GM19324 (cell line): ENCODE data around the gene TEX13B.
A peak's percentile ranks its signal among the peaks of the same experiment; 100 is the strongest.
"Not testable (repeated sequence)": the region's sequence is repeated elsewhere in the genome, so short reads cannot be mapped to it uniquely, and the experiment has no call there.

Experiments used
- ATAC-seq: cut with Tn5 transposase; IDR thresholded peaks from one replicate; pipeline ENCODE4 v1.9.1; 2021; ENCODE audit warnings: mild to moderate bottlenecking, moderate library complexity; ENCODE audit not compliant: unreplicated experiment, low FRiP score

The TEX13B gene

DNA sequence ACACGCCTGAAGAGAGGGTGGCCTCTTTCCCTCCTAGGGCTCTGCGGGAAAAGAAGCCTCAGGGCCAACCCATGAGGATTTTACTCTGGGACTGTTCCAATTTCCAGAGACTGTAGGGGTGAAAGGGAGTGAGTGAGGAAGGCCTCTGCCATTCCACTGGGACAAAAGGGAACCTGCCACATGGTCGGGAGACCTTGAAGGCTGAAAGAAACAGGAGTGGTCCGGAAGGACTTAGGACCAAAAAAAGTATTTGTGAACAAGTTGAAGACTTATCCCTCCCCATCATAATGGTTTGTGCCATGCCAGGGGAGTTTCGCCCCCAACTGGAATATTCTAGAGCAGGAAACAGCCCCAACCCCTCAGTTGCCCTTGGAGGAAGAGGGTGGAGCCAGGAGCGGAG, at the start of gene TEX13B:
TSS of gene TEX13B (minus strand) at position 15 of the 400 bp plus-strand sequence. CDS start 243 bp downstream, outside the sequence.
- no peak for ATAC-seq

DNA sequence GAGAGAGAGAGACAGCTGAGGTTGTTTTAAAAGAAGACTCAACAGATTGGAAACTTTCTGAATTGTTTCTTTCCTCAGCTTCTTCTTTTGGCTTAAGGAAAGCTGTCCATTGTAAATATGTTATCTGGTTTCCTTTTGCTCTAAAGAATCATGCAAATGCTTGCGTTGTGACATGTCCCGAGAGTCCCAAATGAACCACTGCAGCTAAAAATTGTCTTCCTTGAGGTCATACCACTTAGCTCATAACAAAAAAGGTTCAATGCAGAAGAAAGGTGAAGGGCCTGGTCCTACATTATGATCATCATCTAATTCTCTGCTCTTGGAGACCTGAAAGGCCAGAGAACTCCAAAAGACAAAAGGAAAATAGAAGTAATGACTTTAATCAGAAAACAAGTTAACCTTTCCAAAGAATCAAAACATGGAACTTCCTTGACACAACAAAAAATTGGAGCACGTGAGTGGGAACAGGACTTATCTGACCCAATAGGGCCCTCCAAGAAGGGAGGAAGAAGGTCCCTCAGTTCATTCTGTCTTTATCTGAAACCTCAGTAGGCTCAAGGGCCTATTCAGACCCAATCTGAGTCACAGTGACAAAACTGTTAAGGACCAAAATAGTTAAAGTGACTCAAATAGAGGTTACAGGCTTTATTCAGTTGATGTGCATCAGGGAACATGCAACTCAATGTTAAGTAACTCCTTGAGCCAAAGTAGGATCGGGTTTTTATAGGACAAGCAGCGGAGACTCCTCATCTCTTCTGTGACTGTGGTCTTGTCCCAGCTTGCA, 48.0 kb upstream of the TEX13B start:
- ATAC-seq, result no peak

DNA sequence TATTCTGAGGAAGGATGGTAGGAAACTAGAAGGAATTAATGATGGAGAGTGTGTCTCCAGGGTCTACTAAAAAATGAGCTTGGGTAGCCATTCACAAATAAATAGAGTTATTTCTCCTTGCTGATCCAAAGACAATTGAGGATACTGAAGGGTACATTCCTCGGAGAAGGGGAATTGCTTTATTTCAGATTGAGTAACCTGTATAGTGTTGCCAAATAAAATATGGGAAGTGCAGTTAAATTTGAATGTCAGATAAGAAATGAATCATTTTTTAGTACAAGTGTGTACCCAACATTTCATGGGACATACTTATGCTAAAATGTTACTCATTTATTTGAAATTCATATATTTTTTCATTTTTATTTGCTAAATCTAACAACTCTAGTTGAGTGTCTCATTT, 46.7 kb upstream of the TEX13B start:
- ATAC-seq, result no peak

DNA sequence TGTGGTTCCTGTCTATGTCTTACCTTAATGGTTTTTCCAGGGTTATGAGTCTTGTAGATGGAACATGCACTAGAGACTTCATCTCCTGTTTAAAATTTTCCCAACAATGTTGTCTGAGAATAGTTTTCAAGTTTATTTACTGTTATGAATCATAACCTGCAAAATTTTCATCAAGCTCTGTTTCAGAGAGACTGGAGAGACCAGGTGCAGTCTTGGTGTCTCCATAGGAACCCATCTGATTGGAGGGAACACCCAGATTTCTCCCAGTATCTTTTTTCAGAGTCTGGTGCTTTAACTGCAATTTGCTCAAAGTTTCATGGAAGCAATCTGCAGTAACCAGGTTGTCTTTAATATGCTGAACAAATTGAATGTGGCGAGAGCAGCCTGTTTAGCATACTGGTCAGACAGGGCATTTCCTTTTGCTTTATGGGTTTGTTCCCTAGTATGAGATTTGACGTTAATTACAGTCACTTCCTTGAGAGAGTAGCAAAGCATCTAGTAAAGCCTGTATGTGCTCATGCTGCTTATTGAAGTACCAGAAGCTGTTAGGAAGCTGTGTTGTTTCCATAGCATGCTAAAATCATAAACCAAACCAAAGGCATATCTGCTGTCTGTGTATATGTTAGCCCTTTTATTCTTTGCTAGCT, 43.9 kb upstream of the TEX13B start:
- no peak for ATAC-seq

GRCh38 chrX:108025376-108025775, 43.2 kb upstream of the TEX13B start:
- ATAC-seq, result no peak

GRCh38 chrX:108022491-108023089, 40.4 kb upstream of the TEX13B start:
- no peak for ATAC-seq

GRCh38 chrX:108020631-108021030, 38.5 kb upstream of the TEX13B start:
- ATAC-seq, result no peak

DNA sequence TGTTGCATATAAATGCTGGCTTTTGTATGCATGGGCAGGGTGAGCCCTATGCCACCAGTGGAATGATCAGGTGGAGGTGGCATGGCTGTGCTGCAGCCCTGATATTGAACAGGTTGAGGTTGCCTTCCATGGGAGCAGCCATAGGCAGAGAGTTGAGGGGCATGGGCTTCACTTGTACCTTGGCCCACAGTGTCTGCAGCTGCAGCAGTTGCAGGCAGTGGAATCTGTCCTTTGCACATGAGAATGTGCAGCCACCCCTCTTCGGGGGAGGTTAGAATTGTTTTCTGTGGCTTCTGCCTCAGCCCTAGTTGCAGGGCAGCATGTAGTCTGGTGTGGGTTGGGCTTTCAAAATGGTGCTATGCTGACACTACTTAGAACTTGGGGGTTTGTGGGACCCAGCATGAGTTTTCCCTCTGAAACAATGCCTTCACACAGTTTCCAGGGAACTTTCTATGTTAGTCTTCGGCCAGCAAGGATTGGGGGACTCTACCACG, 37.3 kb upstream of the TEX13B start:
- no peak for ATAC-seq

GRCh38 chrX:108018656-108019381, 36.6 kb upstream of the TEX13B start:
- no peak for ATAC-seq

GRCh38 chrX:108001218-108001814, 19.1 kb upstream of the TEX13B start:
- ATAC-seq, result peak; percentile 82

DNA sequence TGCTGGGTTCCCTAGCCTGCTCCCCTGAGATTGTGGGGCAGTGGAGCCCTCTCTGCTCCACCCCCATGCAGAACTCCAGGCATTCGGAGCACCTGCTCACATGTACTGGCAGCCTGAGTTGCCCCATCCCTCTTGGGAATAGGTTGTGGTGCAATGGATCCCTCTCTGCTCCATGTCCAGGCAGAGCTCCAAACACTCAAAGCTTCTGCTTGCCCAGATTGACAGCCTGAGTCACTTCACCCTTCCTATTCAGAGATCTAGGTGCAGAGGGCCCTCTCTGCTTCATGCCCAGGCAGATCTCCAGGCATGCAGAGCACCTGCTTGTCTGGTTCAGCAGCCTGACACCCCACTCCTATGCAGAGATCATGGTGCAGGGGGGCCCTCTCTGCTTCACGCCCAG, 18.6 kb upstream of the TEX13B start:
- ATAC-seq, result no peak

- no peak for ATAC-seq
These were observed 14.0 kb upstream of the TEX13B start for GRCh38 chrX:107996124-107996523.

DNA sequence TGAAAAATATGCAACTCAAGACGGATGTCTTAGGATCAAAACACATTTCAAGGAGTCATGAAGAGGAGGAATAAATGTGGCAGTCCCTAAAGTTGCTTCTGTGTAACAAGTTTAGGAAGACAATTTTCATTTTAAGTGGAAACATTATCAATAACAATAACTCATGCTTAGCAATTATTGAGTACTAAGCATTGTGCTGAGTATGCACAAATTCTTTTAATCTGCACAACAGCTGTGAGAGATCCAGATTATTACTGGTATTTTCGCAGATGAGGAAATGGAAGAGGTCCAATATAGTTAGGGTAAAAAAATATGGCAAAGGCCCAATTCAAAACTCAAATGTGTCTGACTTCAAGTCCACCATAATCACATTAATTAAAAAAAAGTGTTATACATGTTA, 2.9 kb upstream of the TEX13B start:
- ATAC-seq, result no peak

- ATAC-seq, result no peak
These were observed 2.6 kb downstream of the TEX13B start for GRCh38 chrX:107979534-107979933.

- ATAC-seq, result no peak
These were observed 3.4 kb downstream of the TEX13B start for GRCh38 chrX:107978707-107979307.

DNA sequence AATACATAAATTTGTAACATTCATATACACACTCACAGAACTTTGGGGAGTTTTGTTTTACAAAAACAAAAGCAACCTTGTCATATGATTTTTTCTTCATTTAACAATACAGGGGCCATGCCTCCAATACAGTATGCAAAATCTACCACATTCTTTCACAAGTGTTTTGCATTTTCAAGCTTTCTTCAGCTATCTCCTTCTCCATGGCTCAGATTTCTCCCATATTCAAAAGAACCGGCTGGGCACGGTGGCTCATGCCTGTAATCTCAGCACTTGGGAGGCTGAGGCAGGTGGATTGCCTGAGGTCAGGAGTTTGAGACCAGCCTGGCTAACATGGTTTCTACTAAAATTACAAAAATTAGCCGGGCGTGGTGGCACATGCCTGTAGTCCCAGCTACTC, 4.1 kb downstream of the TEX13B start:
- ATAC-seq, result no peak

GRCh38 chrX:107971636-107972035, 10.5 kb downstream of the TEX13B start:
- ATAC-seq, result no peak

DNA sequence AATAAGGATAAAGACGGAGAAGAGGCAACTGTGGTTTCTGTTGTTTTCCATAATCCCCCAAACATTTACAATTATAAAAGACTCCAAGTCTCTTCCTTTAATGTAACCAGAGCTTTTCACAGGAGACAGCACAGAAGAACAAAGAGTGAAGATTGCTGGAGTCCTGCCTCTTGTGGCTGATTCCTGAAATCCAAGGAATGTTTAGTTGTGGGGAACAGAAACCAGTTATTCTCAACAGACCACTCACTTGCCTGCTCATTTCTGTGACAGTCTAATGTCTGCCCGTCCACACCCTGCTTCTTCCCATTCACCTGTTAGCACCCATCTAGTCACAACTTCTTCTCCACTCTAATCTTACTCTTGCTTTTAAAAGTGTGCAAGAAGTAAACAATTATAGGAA, 12.1 kb downstream of the TEX13B start:
- no peak for ATAC-seq

- ATAC-seq, result no peak
These were observed 13.5 kb downstream of the TEX13B start for GRCh38 chrX:107968623-107969022.

DNA sequence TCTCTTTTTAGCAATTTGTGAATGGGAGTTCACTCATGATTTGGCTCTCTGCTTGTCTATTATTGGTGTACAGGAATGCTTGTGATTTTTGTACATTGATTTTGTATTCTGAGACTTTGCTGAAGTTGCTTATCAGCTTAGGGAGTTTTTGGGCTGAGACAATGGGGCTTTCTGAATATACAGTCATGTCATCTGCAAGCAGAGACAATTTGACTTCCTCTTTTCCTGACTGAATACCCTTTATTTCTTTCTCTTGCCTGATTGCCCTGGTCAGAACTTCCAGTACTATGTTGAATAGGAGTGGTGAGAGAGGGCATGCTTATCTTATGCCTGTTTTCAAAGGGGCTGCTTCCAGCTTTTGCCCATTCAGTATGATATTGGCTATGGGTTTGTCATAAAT, 26.8 kb downstream of the TEX13B start:
- not testable (repeated sequence) for ATAC-seq
